ENCODE measurements around the gene PLCE1. TPM values are rescaled to one million over a fixed set of nuclear protein-coding genes. Genes with fewer than 3 reads are reported as not detected.

Gene PLCE1
- total RNA-seq, 1 experiment from 2014 or later: 0.13 TPM

DNA sequence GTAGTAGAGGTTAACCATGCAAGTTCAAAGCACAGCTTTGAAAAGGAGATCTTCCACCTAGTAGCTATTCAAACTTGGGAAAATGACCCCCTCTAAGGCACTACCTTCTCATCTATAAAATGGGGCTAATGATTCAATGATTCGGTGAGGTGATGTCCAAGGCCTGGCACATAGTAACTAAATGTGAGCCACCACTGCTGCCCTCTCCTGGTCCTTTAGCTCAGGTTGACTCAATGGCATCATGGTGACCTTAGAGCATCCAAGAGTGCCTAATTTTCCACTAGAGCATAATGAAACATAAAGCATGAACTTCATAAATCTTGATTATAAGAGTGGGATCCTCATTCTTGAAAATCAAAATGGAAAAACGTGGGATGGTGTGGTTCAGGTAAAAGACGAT lies 16.3 kb upstream of the PLCE1 start:
- TF ChIP-seq, protein P1, sequence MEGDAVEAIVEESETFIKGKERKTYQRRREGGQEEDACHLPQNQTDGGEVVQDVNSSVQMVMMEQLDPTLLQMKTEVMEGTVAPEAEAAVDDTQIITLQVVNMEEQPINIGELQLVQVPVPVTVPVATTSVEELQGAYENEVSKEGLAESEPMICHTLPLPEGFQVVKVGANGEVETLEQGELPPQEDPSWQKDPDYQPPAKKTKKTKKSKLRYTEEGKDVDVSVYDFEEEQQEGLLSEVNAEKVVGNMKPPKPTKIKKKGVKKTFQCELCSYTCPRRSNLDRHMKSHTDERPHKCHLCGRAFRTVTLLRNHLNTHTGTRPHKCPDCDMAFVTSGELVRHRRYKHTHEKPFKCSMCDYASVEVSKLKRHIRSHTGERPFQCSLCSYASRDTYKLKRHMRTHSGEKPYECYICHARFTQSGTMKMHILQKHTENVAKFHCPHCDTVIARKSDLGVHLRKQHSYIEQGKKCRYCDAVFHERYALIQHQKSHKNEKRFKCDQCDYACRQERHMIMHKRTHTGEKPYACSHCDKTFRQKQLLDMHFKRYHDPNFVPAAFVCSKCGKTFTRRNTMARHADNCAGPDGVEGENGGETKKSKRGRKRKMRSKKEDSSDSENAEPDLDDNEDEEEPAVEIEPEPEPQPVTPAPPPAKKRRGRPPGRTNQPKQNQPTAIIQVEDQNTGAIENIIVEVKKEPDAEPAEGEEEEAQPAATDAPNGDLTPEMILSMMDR (conservative IDR thresholded peaks at IDR 0.05): peak; percentile 36; the same call in 2 of the 3 replicates

More for the DNA sequence above, 16.3 kb upstream of the PLCE1 start:
- DNase-seq: no peak
- H2AK5ac ChIP-seq (ENCODE audit: insufficient read length, low read length): no peak overlapping the region
- H2BK120ac ChIP-seq (ENCODE audit: low read depth, low read length, poor library complexity, severe bottlenecking): no peak overlapping the region
- no peaks in the 10 kb centered on the region for H3K27me3 ChIP-seq (ENCODE audit: insufficient read depth, low read length)
- H2AFZ ChIP-seq (ENCODE audit: low read length): no peak overlapping the region
- no peak overlapping the region for H3K18ac ChIP-seq (ENCODE audit: insufficient read length, low read depth, low read length)
- H3K9me3 ChIP-seq (ENCODE audit: control insufficient read depth, low read depth, low read length): no peaks in the 10 kb centered on the region
- no peak overlapping the region for H2BK15ac ChIP-seq (ENCODE audit: low read depth, low read length)
- no peak overlapping the region for H3K56ac ChIP-seq (ENCODE audit: insufficient read length, low read depth, low read length)
- H2BK20ac ChIP-seq (ENCODE audit: low read depth, low read length, poor library complexity, severe bottlenecking): no peak overlapping the region
- no peak overlapping the region for H3K27ac ChIP-seq (ENCODE audit: insufficient read length, low read depth, low read length)
- no peak overlapping the region for H3T11ph ChIP-seq (ENCODE audit: low read length)
- H3K14ac ChIP-seq (ENCODE audit: insufficient read depth, low read length): no peak overlapping the region
- H3K79me2 ChIP-seq (ENCODE audit: insufficient read depth, low read length): no peaks in the 10 kb centered on the region
- Mint-ChIP-seq H3K9me3 (no peaks in the 10 kb centered on the region), H3K4me3 (no peak overlapping the region), H3K4me1 (no peaks in the 10 kb centered on the region), H3K27ac (no peak overlapping the region), H3K36me3 (ENCODE audit: insufficient read depth in 1 of 3, low read depth in 3 of 3) (no peaks in the 10 kb centered on the region), H3K27me3 (ENCODE audit: low read depth) (peaks cover 18% of the 10 kb centered on the region)
- H3K79me1 ChIP-seq (ENCODE audit: insufficient read depth, low read depth, low read length, poor library complexity, severe bottlenecking): no peaks in the 10 kb centered on the region
- no peak overlapping the region for H3K23ac ChIP-seq (ENCODE audit: insufficient read length, low read depth, low read length)
- no peaks in the 10 kb centered on the region for H4K20me1 ChIP-seq (ENCODE audit: control insufficient read depth, insufficient read depth, insufficient read length)
- H4K5ac ChIP-seq (ENCODE audit: insufficient read length, low read depth, low read length): no peak overlapping the region
- H3K4me1 ChIP-seq (ENCODE audit: insufficient read depth, low read length): no peaks in the 10 kb centered on the region
- WGBS (ENCODE audit: extremely low coverage, insufficient read length, low lambda C conversion rate): no CpG with 5 or more reads among the region's 3 CpGs
- H3K23me2 ChIP-seq (ENCODE audit: insufficient read length, low read depth, low read length, poor library complexity, severe bottlenecking): no peaks in the 10 kb centered on the region
- H3K4ac ChIP-seq (ENCODE audit: low read depth, low read length): no peak overlapping the region
- H4K8ac ChIP-seq (replicated peaks; ENCODE audit: insufficient read length, low read depth, low read length): no peak overlapping the region
- H3K4me2 ChIP-seq (ENCODE audit: insufficient read depth, insufficient read length, low read length): no peak overlapping the region
- no peak overlapping the region for H3K9ac ChIP-seq (ENCODE audit: extremely low read depth, insufficient read length, low read length)
- H2BK12ac ChIP-seq (ENCODE audit: insufficient read length, low read depth, low read length): no peak overlapping the region
- no peak overlapping the region for H4K91ac ChIP-seq (ENCODE audit: insufficient read length, low read depth, low read length)
- H2BK5ac ChIP-seq (ENCODE audit: insufficient read length, low read length): no peak overlapping the region

Data from H9 (cell line).